Esophagus muscularis mucosa (tissue), 4 donors: ENCODE measurements around the gene ZNF554. TPM values are rescaled to one million over a fixed set of nuclear protein-coding genes. Genes with fewer than 3 reads are reported as not detected.

Experiments
- DNase-seq: peaks from one replicate; pipeline ENCODE4 v3.0.0-alpha.2; 2017; ENCODE audit errors: extremely low spot score
- H3K27ac ChIP-seq, 4 donors: fragments of 200-600 bp; sonication (generic); replicated peaks in 1 of 4; 1 replicate in 3 of 4; 2 replicates in 1 of 4; pipeline ENCODE4 v1.5.1; 2016 to 2019; ENCODE audit warnings: mild to moderate bottlenecking in 1 of 4
- H3K27me3 ChIP-seq, 4 donors: fragments of 200-600 bp; sonication (generic); one replicate each; pipeline versions ENCODE4 v1.5.1 to v1.6.0; 2016 to 2019
- H3K36me3 ChIP-seq, 4 donors: fragments of 200-600 bp; sonication (generic); one replicate each; pipeline ENCODE4 v1.5.1; 2016 to 2019
- H3K4me1 ChIP-seq, 4 donors: fragments of 200-600 bp; sonication (generic); one replicate each; pipeline ENCODE4 v1.5.1; 2016 to 2019
- H3K4me3 ChIP-seq, 4 donors: fragments of 200-600 bp; sonication (generic); 1 replicate in 2 of 4; 2 replicates in 2 of 4; pipeline ENCODE4 v1.5.1; 2016 to 2019; ENCODE audit warnings: mild to moderate bottlenecking in 4 of 4, moderate library complexity in 1 of 4
- H3K9me3 ChIP-seq, 4 donors: fragments of 200-600 bp; sonication (generic); 1 replicate in 3 of 4; 2 replicates in 1 of 4; pipeline ENCODE4 v1.5.1; 2016 to 2019
- CTCF ChIP-seq, 3 experiments: fragments of 200-600 bp in 2 of 3; fragments of 450-650 bp in 1 of 3; sonication (generic) in 2 of 3; IDR thresholded peaks; one replicate each; pipeline ENCODE4 v1.5.1; 2017 to 2019; ENCODE audit warnings: antibody characterized with exemption in 3 of 3, mild to moderate bottlenecking in 2 of 3, moderate library complexity in 1 of 3
- EP300 ChIP-seq: sonication (generic); formaldehyde crosslinking; IDR thresholded peaks from one replicate; pipeline ENCODE4 v1.6.1; 2017; ENCODE audit warnings: antibody characterized with exemption
- POLR2A ChIP-seq: fragments of 450-650 bp; IDR thresholded peaks from one replicate; pipeline ENCODE4 v1.6.1; 2017; ENCODE audit warnings: antibody characterized with exemption, moderate library complexity, mild to moderate bottlenecking, low read depth
- POLR2AphosphoS5 ChIP-seq, 2 donors: sonication (generic); formaldehyde crosslinking; IDR thresholded peaks; one replicate each; pipeline ENCODE4 v1.6.1; 2017; ENCODE audit warnings: antibody characterized with exemption in 2 of 2
- WGBS: methylation state at CpG from one replicate; pipeline ENCODE4 v1.1.5; 2018; 5-methylcytosine and 5-hydroxymethylcytosine counted together
- intact Hi-C: fragments of 100-400 bp; cut with DNase I; formaldehyde crosslinking; loops from one replicate; pipeline ENCODE4 v1.15.1; 2023
- total RNA-seq, 4 donors: library from RNA; depleted of rRNA; stranded (reverse); fragments of >200 nt; gene quantifications; one replicate each; pipeline versions ENCODE4 v1.1.0 to v1.2.1, GENCODE V29; 2016

The ZNF554 gene
- total RNA-seq, 4 donors from 2014 or later, result 2.9 to 7.1 (median 4.6) TPM

GRCh38 chr19:2798733-2799132 lies 20.9 kb upstream of the ZNF554 start:
- Histone ChIP-seq H3K4me3 (no peak overlapping the region), H3K36me3 (peaks cover 25 to 96% (median 63%) of the 10 kb centered on the region in 4 donors), H3K9me3 (no peaks in the 10 kb centered on the region), H3K27me3 (no peaks in the 10 kb centered on the region), H3K27ac (no peak overlapping the region), H3K4me1 (peaks cover 0 to 11% (median 0%) of the 10 kb centered on the region in 4 donors)
- intact Hi-C loops, result no loop called here
- 91% methylated on average over 7 of the region's 7 CpGs for WGBS
- DNase-seq, result no peak
- TF ChIP-seq EP300, result no peak
- TF ChIP-seq POLR2A, result no peak
- no peak for TF ChIP-seq POLR2AphosphoS5 (IDR thresholded peaks at IDR 0.05)
- no peak for TF ChIP-seq CTCF (IDR thresholded peaks at IDR 0.05)

- 93% methylated on average over 37 of the region's 41 CpGs for WGBS
- intact Hi-C loops, result no loop called here
- Histone ChIP-seq H3K27ac (no peak overlapping the region), H3K9me3 (no peaks in the 10 kb centered on the region), H3K4me1 (peaks cover 0 to 11% (median 0%) of the 10 kb centered on the region in 4 donors), H3K27me3 (no peaks in the 10 kb centered on the region), H3K4me3 (no peak overlapping the region), H3K36me3 (peaks cover 25 to 97% (median 62%) of the 10 kb centered on the region in 4 donors)
- TF ChIP-seq POLR2AphosphoS5 (IDR thresholded peaks at IDR 0.05) (no peak), CTCF (IDR thresholded peaks at IDR 0.05) (no peak), POLR2A (no peak), EP300 (no peak)
- no peak for DNase-seq
Observed at GRCh38 chr19:2799273-2800020, 20.2 kb upstream of the ZNF554 start.

GRCh38 chr19:2800506-2800905 lies 19.2 kb upstream of the ZNF554 start:
- TF ChIP-seq CTCF (IDR thresholded peaks at IDR 0.05) (no peak), EP300 (no peak), POLR2AphosphoS5 (IDR thresholded peaks at IDR 0.05) (no peak), POLR2A (no peak)
- no peaks in the 10 kb centered on the region for H3K27me3 ChIP-seq
- intact Hi-C loops, result no loop called here
- peaks cover 20 to 96% (median 61%) of the 10 kb centered on the region in 4 donors for H3K36me3 ChIP-seq
- no peaks in the 10 kb centered on the region for H3K9me3 ChIP-seq
- peaks cover 0 to 11% (median 0%) of the 10 kb centered on the region in 4 donors for H3K4me1 ChIP-seq
- 93% methylated on average over 16 of the region's 22 CpGs for WGBS
- no peak overlapping the region for H3K4me3 ChIP-seq
- no peak for DNase-seq
- H3K27ac ChIP-seq, result no peak overlapping the region

- H3K27ac ChIP-seq, result no peak overlapping the region
- no peaks in the 10 kb centered on the region for H3K27me3 ChIP-seq
- peaks cover 18 to 93% (median 69%) of the 10 kb centered on the region in 4 donors for H3K36me3 ChIP-seq
- TF ChIP-seq CTCF (IDR thresholded peaks at IDR 0.05) (no peak), EP300 (no peak), POLR2AphosphoS5 (IDR thresholded peaks at IDR 0.05) (no peak), POLR2A (no peak)
- intact Hi-C loops, result no loop called here
- H3K4me3 ChIP-seq, result no peak overlapping the region
- DNase-seq, result no peak
- H3K4me1 ChIP-seq, result peaks cover 0 to 6% (median 0%) of the 10 kb centered on the region in 4 donors
- no peaks in the 10 kb centered on the region for H3K9me3 ChIP-seq
- 94% methylated on average over 17 of the region's 17 CpGs for WGBS
Observed at GRCh38 chr19:2802826-2803225, 16.8 kb upstream of the ZNF554 start.
